Hepatocyte (in vitro differentiated cells): Measurements from ENCODE around the gene MDGA2.

ENCODE experiments used
- EZH2 ChIP-seq: fragments of 200-600 bp; sonication (generic); IDR thresholded peaks from 2 replicates; pipeline ENCODE4 v1.6.1; 2016; ENCODE audit warnings: antibody characterized with exemption, mild to moderate bottlenecking, borderline replicate concordance
- TF ChIP-seq, protein P1 (sequence below): fragments of 200-600 bp; sonication (generic); IDR thresholded peaks from 2 replicates; pipeline ENCODE4 v1.5.1; 2016; ENCODE audit warnings: antibody characterized with exemption, mild to moderate bottlenecking; ENCODE audit not compliant: poor library complexity

GRCh38 chr14:47619392-47619791 is 56.0 kb downstream of the MDGA2 start:
- no peak for TF ChIP-seq EZH2
- TF ChIP-seq, protein P1, sequence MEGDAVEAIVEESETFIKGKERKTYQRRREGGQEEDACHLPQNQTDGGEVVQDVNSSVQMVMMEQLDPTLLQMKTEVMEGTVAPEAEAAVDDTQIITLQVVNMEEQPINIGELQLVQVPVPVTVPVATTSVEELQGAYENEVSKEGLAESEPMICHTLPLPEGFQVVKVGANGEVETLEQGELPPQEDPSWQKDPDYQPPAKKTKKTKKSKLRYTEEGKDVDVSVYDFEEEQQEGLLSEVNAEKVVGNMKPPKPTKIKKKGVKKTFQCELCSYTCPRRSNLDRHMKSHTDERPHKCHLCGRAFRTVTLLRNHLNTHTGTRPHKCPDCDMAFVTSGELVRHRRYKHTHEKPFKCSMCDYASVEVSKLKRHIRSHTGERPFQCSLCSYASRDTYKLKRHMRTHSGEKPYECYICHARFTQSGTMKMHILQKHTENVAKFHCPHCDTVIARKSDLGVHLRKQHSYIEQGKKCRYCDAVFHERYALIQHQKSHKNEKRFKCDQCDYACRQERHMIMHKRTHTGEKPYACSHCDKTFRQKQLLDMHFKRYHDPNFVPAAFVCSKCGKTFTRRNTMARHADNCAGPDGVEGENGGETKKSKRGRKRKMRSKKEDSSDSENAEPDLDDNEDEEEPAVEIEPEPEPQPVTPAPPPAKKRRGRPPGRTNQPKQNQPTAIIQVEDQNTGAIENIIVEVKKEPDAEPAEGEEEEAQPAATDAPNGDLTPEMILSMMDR = no peak
